Natural killer cell treated with Interleukin-12 subunit alpha and Interleukin-12 subunit beta and Interleukin-15 and Interleukin-18, amount 100 ng/mL, for 72 hours (primary cell): ENCODE results near the gene MEIS1. TPM values are rescaled to one million over a fixed set of nuclear protein-coding genes. Genes with fewer than 3 reads are reported as not detected.

Experiments
- ATAC-seq, 2 donors: fragments of 150-1000 bp; cut with Tn5 transposase in 1 of 2; sonication (Bioruptor Pico), chemical (Tn5 transposase) in 1 of 2; 2 replicates each; pipeline ENCODE4 v1.10.0; 2021
- DNase-seq: peaks from one replicate; pipeline ENCODE4 v3.0.0; 2022; ENCODE audit warnings: low spot score
- H3K27ac Mint-ChIP-seq, 2 donors: 1 replicate in 1 of 2; 2 replicates in 1 of 2; pipeline ENCODE4 v1.8.0; 2022; ENCODE audit warnings: mixed read lengths in 2 of 2, mild to moderate bottlenecking in 1 of 2, moderate library complexity in 1 of 2
- H3K27me3 Mint-ChIP-seq, 2 donors: 1 replicate in 1 of 2; 2 replicates in 1 of 2; pipeline ENCODE4 v1.8.0; 2022; ENCODE audit warnings: mixed read lengths in 2 of 2
- H3K36me3 Mint-ChIP-seq: one replicate; pipeline ENCODE4 v1.8.0; 2022; ENCODE audit warnings: mixed read lengths
- H3K4me1 Mint-ChIP-seq, 2 donors: 1 replicate in 1 of 2; 2 replicates in 1 of 2; pipeline ENCODE4 v1.8.0; 2022; ENCODE audit warnings: low read depth in 2 of 2, mixed read lengths in 2 of 2, mild to moderate bottlenecking in 1 of 2
- H3K4me3 Mint-ChIP-seq: one replicate; pipeline ENCODE4 v1.8.0; 2022; ENCODE audit warnings: mixed read lengths
- H3K9me3 Mint-ChIP-seq: 2 replicates; pipeline ENCODE4 v1.8.0; 2022; ENCODE audit warnings: mixed read lengths
- total RNA-seq, 2 donors: library from RNA; stranded (reverse); gene quantifications; one replicate each; pipeline ENCODE4 v1.2.3, GENCODE V29; 2022

Gene MEIS1
- total RNA-seq, 2 donors from 2014 or later: 0.53 to 3.6 TPM

- Mint-ChIP-seq H3K4me3 (no peak overlapping the region), H3K27me3 (peaks cover 4 to 13% of the 10 kb centered on the region in 2 donors), H3K4me1 (no peaks in the 10 kb centered on the region), H3K36me3 (no peaks in the 10 kb centered on the region), H3K9me3 (no peaks in the 10 kb centered on the region), H3K27ac (no peak overlapping the region)
- no peak for ATAC-seq
- DNase-seq: no peak
These were observed 26.2 kb downstream of the MEIS1 start for GRCh38 chr2:66461001-66461663.

- ATAC-seq (no peak), DNase-seq (no peak)
- Mint-ChIP-seq H3K4me3 (no peak overlapping the region), H3K4me1 (no peaks in the 10 kb centered on the region), H3K36me3 (no peaks in the 10 kb centered on the region), H3K9me3 (no peaks in the 10 kb centered on the region), H3K27me3 (peaks cover 4 to 13% of the 10 kb centered on the region in 2 donors), H3K27ac (no peak overlapping the region)
These were observed 27.0 kb downstream of the MEIS1 start for GRCh38 chr2:66461664-66462500.

GRCh38 chr2:66462501-66462825 is 27.5 kb downstream of the MEIS1 start:
- Mint-ChIP-seq H3K9me3 (no peaks in the 10 kb centered on the region), H3K27ac (no peak overlapping the region), H3K4me3 (no peak overlapping the region), H3K4me1 (no peaks in the 10 kb centered on the region), H3K36me3 (no peaks in the 10 kb centered on the region), H3K27me3 (peaks cover 4 to 13% of the 10 kb centered on the region in 2 donors)
- ATAC-seq: no peak
- DNase-seq: no peak

GRCh38 chr2:66463206-66463755 is 28.4 kb downstream of the MEIS1 start:
- no peaks in the 10 kb centered on the region for H3K36me3 Mint-ChIP-seq
- no peaks in the 10 kb centered on the region for H3K9me3 Mint-ChIP-seq
- H3K27ac Mint-ChIP-seq: no peak overlapping the region
- H3K27me3 Mint-ChIP-seq: peaks cover 4 to 13% of the 10 kb centered on the region in 2 donors
- H3K4me1 Mint-ChIP-seq: no peaks in the 10 kb centered on the region
- no peak overlapping the region for H3K4me3 Mint-ChIP-seq
- DNase-seq: no peak
- ATAC-seq: no peak

GRCh38 chr2:66464930-66465637 is 30.2 kb downstream of the MEIS1 start:
- Mint-ChIP-seq H3K4me3 (no peak overlapping the region), H3K4me1 (no peaks in the 10 kb centered on the region), H3K27me3 (no peaks in the 10 kb centered on the region), H3K36me3 (no peaks in the 10 kb centered on the region), H3K9me3 (no peaks in the 10 kb centered on the region), H3K27ac (no peak overlapping the region)
- ATAC-seq (no peak), DNase-seq (no peak)

GRCh38 chr2:66466433-66466832 is 31.5 kb downstream of the MEIS1 start:
- H3K4me1 Mint-ChIP-seq: no peaks in the 10 kb centered on the region
- no peaks in the 10 kb centered on the region for H3K9me3 Mint-ChIP-seq
- no peak for ATAC-seq
- H3K27me3 Mint-ChIP-seq: no peaks in the 10 kb centered on the region
- no peak for DNase-seq
- no peak overlapping the region for H3K4me3 Mint-ChIP-seq
- H3K36me3 Mint-ChIP-seq: no peaks in the 10 kb centered on the region
- H3K27ac Mint-ChIP-seq: no peak overlapping the region

DNA sequence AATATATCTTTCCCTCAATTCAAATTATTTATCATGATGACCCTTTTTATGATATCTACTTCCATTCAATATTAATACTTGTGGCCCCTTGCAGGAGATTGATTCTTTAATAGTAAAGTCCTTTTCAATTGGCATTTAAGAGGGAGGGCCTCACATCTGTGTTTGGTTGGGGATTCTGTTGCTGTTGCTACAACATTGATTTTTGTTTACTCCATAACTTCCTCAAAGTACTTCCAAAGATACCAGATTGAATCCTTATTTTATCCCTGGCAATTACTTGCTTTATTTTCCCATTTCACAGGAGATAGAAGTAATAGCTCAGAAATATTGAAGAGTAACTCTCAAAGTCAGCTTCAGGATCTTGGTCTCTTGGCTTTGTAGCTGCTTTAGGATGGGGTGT is 32.8 kb downstream of the MEIS1 start:
- H3K4me1 Mint-ChIP-seq: no peaks in the 10 kb centered on the region
- H3K27ac Mint-ChIP-seq: no peak overlapping the region
- H3K4me3 Mint-ChIP-seq: no peak overlapping the region
- ATAC-seq (no peak), DNase-seq (no peak)
- no peaks in the 10 kb centered on the region for H3K27me3 Mint-ChIP-seq
- no peaks in the 10 kb centered on the region for H3K9me3 Mint-ChIP-seq
- H3K36me3 Mint-ChIP-seq: no peaks in the 10 kb centered on the region

DNA sequence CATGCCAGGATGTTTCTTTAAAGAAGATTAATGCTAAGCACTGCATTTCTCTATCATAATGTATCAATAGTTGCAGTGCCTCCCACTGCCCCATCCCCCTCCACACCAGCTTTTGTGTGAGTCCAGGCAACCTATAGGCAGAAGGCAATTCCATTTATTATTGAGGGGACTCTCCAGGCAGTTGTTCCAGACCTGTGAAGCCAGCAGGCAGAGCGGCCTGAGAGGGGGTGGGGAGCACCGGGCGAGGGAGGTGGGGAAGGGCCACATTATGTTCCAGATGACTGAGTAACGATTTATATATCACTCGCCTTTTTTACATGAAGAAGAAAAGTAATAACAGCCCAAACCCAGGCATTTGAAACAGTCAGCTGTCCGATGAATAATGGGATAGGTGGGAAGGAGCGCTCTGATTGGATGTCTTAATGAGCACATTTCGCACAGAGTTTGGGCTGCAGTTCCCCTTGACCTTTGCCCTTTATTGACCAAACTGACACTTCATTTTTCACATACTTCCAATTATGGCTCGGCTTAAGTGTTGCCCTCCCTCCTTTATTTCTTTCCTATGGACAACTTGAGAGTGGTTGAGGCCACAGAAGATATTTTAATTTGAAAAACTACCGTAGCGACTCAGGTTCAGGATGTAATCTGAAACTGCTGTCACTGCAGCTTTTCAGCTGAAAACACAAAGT is 34.4 kb downstream of the MEIS1 start:
- ATAC-seq: no peak
- Mint-ChIP-seq H3K4me1 (no peaks in the 10 kb centered on the region), H3K27me3 (no peaks in the 10 kb centered on the region), H3K4me3 (no peak overlapping the region), H3K36me3 (no peaks in the 10 kb centered on the region), H3K27ac (no peak overlapping the region), H3K9me3 (no peaks in the 10 kb centered on the region)
- DNase-seq: no peak

- H3K27ac Mint-ChIP-seq: no peak overlapping the region
- no peaks in the 10 kb centered on the region for H3K36me3 Mint-ChIP-seq
- H3K9me3 Mint-ChIP-seq: no peaks in the 10 kb centered on the region
- ATAC-seq (no peak), DNase-seq (no peak)
- no peak overlapping the region for H3K4me3 Mint-ChIP-seq
- no peaks in the 10 kb centered on the region for H3K4me1 Mint-ChIP-seq
- H3K27me3 Mint-ChIP-seq: no peaks in the 10 kb centered on the region
These were observed 35.3 kb downstream of the MEIS1 start for GRCh38 chr2:66470199-66470598.

- DNase-seq: no peak
- no peak for ATAC-seq
- Mint-ChIP-seq H3K27me3 (peaks cover 5 to 10% of the 10 kb centered on the region in 2 donors), H3K4me1 (no peaks in the 10 kb centered on the region), H3K36me3 (no peaks in the 10 kb centered on the region), H3K9me3 (no peaks in the 10 kb centered on the region), H3K27ac (no peak overlapping the region), H3K4me3 (no peak overlapping the region)
These were observed 37.4 kb downstream of the MEIS1 start for GRCh38 chr2:66472225-66472843.

- peaks cover 5 to 10% of the 10 kb centered on the region in 2 donors for H3K27me3 Mint-ChIP-seq
- ATAC-seq (no peak), DNase-seq (no peak)
- H3K4me1 Mint-ChIP-seq: no peaks in the 10 kb centered on the region
- H3K36me3 Mint-ChIP-seq: no peaks in the 10 kb centered on the region
- H3K27ac Mint-ChIP-seq: no peak overlapping the region
- H3K9me3 Mint-ChIP-seq: no peaks in the 10 kb centered on the region
- no peak overlapping the region for H3K4me3 Mint-ChIP-seq
These were observed 42.4 kb downstream of the MEIS1 start for GRCh38 chr2:66477135-66477842.

GRCh38 chr2:66478299-66478698 is 43.4 kb downstream of the MEIS1 start:
- no peak overlapping the region for H3K27ac Mint-ChIP-seq

More at GRCh38 chr2:66478299-66478698, 43.4 kb downstream of the MEIS1 start:
- ATAC-seq: no peak
- no peak for DNase-seq
- H3K36me3 Mint-ChIP-seq: no peaks in the 10 kb centered on the region
- H3K4me1 Mint-ChIP-seq: no peaks in the 10 kb centered on the region
- H3K4me3 Mint-ChIP-seq: no peak overlapping the region
- H3K9me3 Mint-ChIP-seq: no peaks in the 10 kb centered on the region
- peaks cover 5 to 10% of the 10 kb centered on the region in 2 donors for H3K27me3 Mint-ChIP-seq
